HG03442 (cell line): Measurements from ENCODE around the gene KLRD1.
A peak's percentile ranks its signal among the peaks of the same experiment; 100 is the strongest.
"Not testable (repeated sequence)": the region's sequence is repeated elsewhere in the genome, so short reads cannot be mapped to it uniquely, and the experiment has no call there.

Experiments used
- ATAC-seq: cut with Tn5 transposase; IDR thresholded peaks from one replicate; pipeline ENCODE4 v1.9.1; 2021; ENCODE audit warnings: mild to moderate bottlenecking, moderate library complexity; ENCODE audit not compliant: unreplicated experiment

KLRD1 gene

GRCh38 chr12:10336196-10336595 is 28.5 kb downstream of the KLRD1 start:
- ATAC-seq, result not testable (repeated sequence)

DNA sequence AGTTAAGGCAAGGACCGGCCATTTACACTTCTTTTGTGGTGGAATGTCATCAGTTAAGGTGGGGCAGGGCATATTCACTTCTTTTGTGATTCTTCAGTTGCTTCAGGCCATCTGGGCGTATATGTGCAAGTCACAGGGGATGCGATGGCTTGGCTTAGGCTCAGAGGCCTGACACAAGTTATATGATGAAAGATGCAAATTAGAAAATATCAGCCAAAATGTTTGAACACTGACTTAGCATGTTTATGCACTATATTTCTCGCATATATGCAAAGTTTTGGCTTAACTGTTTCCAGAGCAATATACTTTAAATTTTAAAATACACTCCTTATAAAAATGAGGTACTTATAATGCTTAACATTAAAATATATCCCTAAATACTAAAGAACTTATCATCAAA is 30.8 kb downstream of the KLRD1 start:
- ATAC-seq, result not testable (repeated sequence)

GRCh38 chr12:10339053-10339840 is 31.6 kb downstream of the KLRD1 start:
- ATAC-seq, result no peak

GRCh38 chr12:10340946-10341345 is 33.3 kb downstream of the KLRD1 start:
- not testable (repeated sequence) for ATAC-seq

DNA sequence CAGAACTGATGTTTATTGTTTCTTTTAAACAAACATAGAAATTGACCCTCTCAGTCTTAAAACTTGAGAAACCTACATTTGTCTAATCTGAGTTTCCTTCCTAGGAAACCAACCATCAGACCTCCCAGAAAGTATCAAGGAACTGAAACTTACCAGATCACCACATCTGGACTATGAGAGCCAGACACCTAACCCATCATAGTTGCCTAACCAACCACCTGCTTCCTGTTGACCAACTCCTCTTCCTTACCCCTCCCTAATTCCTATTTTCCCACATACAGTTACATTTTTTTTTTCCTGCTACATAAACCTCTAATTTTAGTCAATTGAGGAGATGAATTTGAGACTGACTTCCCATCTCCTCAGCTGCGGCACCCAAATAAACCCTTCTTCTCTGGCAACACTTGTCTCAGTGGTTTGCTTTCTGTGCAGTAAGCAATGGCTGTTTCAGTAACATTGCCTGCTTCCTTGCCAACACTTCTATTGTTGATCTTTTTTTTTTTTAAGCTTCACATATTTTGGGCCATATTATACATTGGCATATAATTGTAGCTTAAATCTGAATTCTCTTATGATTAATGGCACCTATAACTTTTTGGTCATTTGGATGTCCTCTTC is 34.3 kb downstream of the KLRD1 start:
- no peak for ATAC-seq

- ATAC-seq, result not testable (repeated sequence)
These were observed 43.8 kb downstream of the KLRD1 start for GRCh38 chr12:10351457-10351856.

- ATAC-seq, result no peak
These were observed 46.4 kb downstream of the KLRD1 start for GRCh38 chr12:10354071-10354470.

DNA sequence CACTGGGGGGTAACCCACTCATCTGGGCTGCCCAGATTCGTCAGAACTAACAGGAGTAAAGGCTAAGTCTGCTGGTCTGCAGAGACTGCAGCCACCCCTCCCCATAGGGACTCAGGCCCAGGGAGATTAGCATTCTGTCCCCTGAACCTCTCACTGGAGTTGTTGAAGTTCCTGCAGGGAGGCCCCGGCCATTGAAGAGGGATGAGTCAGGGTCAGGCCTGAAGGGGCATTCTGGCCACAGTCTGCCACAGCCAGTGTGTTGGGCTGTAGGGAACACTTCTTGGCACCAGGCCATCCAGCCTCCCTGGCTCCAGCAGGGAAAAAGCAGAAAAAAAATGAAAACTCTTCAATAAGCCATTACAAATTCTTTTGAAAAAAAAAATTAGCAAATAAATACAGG is 46.8 kb downstream of the KLRD1 start:
- ATAC-seq, result no peak

DNA sequence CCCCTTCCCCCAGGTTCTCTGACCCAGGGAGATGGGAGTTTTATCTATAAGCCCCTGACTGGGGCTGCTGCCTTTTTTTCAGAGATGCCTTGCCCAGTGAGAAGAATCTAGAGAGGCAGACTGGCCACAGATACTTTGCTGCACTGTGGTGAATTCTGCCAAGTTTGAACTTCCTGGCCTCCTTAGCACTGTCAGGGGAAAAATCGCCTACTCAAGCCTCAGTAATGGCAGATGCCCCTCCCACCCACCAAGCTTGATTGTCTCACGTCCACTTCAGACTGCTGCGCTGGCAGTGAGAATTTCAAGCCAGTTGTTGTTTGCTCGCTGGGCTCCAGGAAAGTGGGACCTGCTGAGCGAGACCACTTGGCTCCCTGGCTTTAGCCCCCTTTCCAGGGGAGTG is 50.5 kb downstream of the KLRD1 start:
- no peak for ATAC-seq

GRCh38 chr12:10358969-10359368 is 51.3 kb downstream of the KLRD1 start:
- ATAC-seq, result no peak

DNA sequence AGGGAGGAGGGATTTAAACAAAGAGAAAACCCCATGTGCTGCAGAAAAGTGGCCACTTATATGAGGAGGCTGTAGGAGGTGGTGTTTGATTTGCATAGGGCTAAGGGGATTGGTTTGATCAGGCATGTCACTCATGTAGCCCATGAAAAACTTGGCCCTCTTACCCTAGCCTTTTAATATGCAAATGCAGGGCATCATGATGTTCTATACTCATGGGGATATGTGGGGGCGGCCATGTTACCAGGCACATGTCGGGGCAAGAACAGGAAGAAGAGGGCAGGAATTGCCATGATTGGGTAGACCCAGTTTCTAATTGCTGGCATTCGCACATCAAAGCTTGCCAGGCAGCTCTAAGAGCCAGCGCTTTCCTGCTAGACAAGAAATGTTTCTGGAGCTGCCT is 53.4 kb downstream of the KLRD1 start:
- no peak for ATAC-seq

DNA sequence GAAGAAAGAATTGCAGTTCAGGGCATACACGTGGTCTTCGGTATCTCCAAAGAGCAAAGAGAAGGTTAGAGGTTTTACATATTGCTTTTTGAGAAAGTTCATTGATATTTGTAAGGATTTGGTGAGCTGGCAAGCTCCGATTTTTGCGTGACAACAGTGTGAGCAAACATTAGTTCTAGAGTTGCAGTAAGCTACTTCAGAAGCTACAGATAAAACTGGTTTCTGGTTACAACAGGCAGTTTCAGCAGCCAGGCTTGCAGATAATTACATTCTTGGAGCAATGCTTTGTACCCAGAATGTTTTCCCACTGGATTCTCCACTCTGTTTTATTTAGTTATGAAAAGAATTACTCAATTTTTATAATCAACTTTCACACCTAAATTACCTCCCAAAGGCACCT is 54.0 kb downstream of the KLRD1 start:
- ATAC-seq, result no peak

GRCh38 chr12:10362325-10362724 is 54.7 kb downstream of the KLRD1 start:
- ATAC-seq, result no peak

- no peak for ATAC-seq
These were observed 55.4 kb downstream of the KLRD1 start for GRCh38 chr12:10362828-10363657.

- ATAC-seq, result no peak
These were observed 55.9 kb downstream of the KLRD1 start for GRCh38 chr12:10363658-10363913.

- ATAC-seq, result peak; percentile 86
These were observed 56.5 kb downstream of the KLRD1 start for GRCh38 chr12:10363914-10364814.

GRCh38 chr12:10364815-10365622 is 57.3 kb downstream of the KLRD1 start:
- peak; percentile 32 for ATAC-seq

- no peak for ATAC-seq
These were observed 58.2 kb downstream of the KLRD1 start for GRCh38 chr12:10365696-10366405.

- ATAC-seq, result no peak
These were observed 59.2 kb downstream of the KLRD1 start for GRCh38 chr12:10366875-10367274.
